Activated naive CD4-positive, alpha-beta T cell treated with anti-CD3 and anti-CD28 coated beads for 36 hours (primary cell): ENCODE results near the gene DOK1. TPM values are rescaled to one million over a fixed set of nuclear protein-coding genes. Genes with fewer than 3 reads are reported as not detected.

Experiments
- CTCF ChIA-PET: fragments of 350-600 bp; sonication (Branson Sonifier 250); formaldehyde crosslinking; loops from one replicate; lab custom pipeline; 2021; ENCODE audit warnings: antibody characterized with exemption; lab: Charles Lee
- DNase-seq: peaks from one replicate; pipeline ENCODE4 v3.0.0-alpha.2; 2020
- H3K27ac Mint-ChIP-seq: one replicate; pipeline ENCODE4 v1.8.0; 2021; ENCODE audit warnings: mild to moderate bottlenecking, mixed read lengths
- H3K27me3 Mint-ChIP-seq: one replicate; pipeline ENCODE4 v1.8.0; 2021; ENCODE audit warnings: low read depth, mixed read lengths
- H3K36me3 Mint-ChIP-seq: one replicate; pipeline ENCODE4 v1.8.0; 2021; ENCODE audit warnings: low read depth, mixed read lengths
- H3K4me1 Mint-ChIP-seq: one replicate; pipeline ENCODE4 v1.8.0; 2021; ENCODE audit warnings: low read depth, mixed read lengths
- H3K4me3 Mint-ChIP-seq: one replicate; pipeline ENCODE4 v1.8.0; 2021; ENCODE audit warnings: mild to moderate bottlenecking, moderate library complexity, mixed read lengths
- H3K9me3 Mint-ChIP-seq: one replicate; pipeline ENCODE4 v1.8.0; 2021; ENCODE audit warnings: mixed read lengths
- intact Hi-C: fragments of 100-400 bp; cut with micrococcal nuclease; formaldehyde crosslinking; loops from one replicate; pipeline ENCODE4 v1.15.1; 2023
- total RNA-seq, 2 experiments: library from RNA; stranded (reverse); gene quantifications; one replicate each; pipeline ENCODE4 v1.2.3, GENCODE V29; 2021

DOK1 gene
- total RNA-seq, 2 experiments from 2014 or later, result 12.3 to 13.2 TPM

DNA sequence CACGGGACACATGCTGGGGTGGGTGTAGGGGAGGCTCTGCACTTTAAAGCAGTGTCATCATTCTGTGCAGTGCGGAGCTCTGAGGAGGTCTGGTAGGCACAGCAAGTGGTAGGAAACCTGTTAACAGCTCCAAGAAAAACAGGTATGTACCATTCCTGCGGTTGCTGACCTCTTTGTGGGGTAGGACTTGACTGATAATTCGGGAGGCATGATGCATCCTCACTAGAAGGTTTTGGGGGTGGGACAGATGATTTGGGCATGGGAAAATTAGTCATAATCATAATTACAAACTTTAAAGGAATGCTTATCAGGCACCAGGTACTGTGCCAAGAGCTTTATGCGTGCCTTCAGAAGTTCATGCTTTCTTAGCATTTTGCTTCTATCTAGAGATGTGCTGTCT is 9.7 kb downstream of the DOK1 start:
- peaks cover 32% of the 10 kb centered on the region for H3K4me1 Mint-ChIP-seq
- CTCF ChIA-PET, result no interaction called here
- H3K9me3 Mint-ChIP-seq, result no peaks in the 10 kb centered on the region
- no peak overlapping the region for H3K27ac Mint-ChIP-seq
- H3K4me3 Mint-ChIP-seq, result no peak overlapping the region
- intact Hi-C loops, result no loop called here
- H3K36me3 Mint-ChIP-seq, result no peaks in the 10 kb centered on the region
- peaks cover 18% of the 10 kb centered on the region for H3K27me3 Mint-ChIP-seq
- DNase-seq, result no peak

GRCh38 chr2:74566076-74566753 is 11.7 kb downstream of the DOK1 start:
- Mint-ChIP-seq H3K4me3 (peak overlapping the region; percentile 31), H3K27ac (peak overlapping the region; percentile 87), H3K27me3 (peaks cover 12% of the 10 kb centered on the region), H3K36me3 (no peaks in the 10 kb centered on the region), H3K9me3 (no peaks in the 10 kb centered on the region), H3K4me1 (peaks cover 35% of the 10 kb centered on the region)
- CTCF ChIA-PET, result interaction anchor here (0.9 to 12.8 kb wide), 7 partner anchors 10 to 83 kb away, joined by 3 to 144 read pairs (median 5); partner anchors contain the start of genes CCDC142 and TTC31
- intact Hi-C loops, result loop anchor here (1.0 to 5.0 kb wide), 4 partner anchors 8 to 281 kb away; partner anchors contain the start of gene DOK1
- peak; percentile 42 for DNase-seq

DNA sequence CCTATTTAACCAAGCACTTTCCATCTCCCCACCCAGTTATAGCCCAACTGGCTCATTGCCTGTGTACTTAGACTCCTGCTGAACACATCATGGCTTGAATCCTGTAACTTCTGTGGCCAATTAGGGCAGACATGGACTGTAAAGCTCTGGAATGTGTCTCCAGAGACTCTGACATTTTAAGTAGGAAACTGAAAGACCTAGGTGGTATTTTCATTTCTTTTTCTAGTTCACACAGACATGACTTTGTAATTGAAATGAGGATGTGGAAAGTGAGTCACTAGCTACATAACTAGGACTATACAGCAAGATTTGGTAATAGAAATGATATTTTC is 12.2 kb downstream of the DOK1 start:
- CTCF ChIA-PET, result interaction anchor here (0.9 to 12.8 kb wide), 7 partner anchors 10 to 84 kb away, joined by 3 to 144 read pairs (median 5); partner anchors contain the start of genes CCDC142 and TTC31
- DNase-seq, result no peak
- Mint-ChIP-seq H3K27ac (peak overlapping the region; percentile 87), H3K27me3 (peaks cover 11% of the 10 kb centered on the region), H3K4me3 (peak overlapping the region; percentile 31), H3K4me1 (peaks cover 35% of the 10 kb centered on the region), H3K36me3 (no peaks in the 10 kb centered on the region), H3K9me3 (no peaks in the 10 kb centered on the region)
- intact Hi-C loops, result loop anchor here (1.0 to 5.0 kb wide), 4 partner anchors 8 to 281 kb away; partner anchors contain the start of gene DOK1

DNA sequence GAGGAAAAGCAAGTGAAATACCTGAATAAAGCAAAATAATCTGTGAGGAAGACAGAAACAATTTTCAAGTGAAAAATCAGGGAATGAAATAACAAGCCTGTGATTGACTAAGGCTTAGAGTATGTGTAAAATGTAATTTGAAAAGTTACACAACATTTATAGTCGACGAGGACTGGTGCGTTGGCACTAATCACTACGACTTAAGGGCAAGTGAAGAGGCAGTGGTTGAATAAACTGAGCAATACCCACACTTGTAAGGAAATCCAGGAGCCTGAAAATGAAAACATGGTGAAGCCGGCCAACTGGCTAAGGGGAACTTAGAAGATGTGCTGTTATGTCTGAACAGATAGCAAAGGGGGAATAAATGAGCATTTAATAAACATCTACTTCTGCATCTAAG is 13.4 kb downstream of the DOK1 start:
- CTCF ChIA-PET, result interaction anchor here (1.0 to 12.8 kb wide), 6 partner anchors 9 to 85 kb away, joined by 3 to 144 read pairs (median 4); partner anchors contain the start of genes CCDC142 and TTC31
- intact Hi-C loops, result loop anchor here (5.0 kb wide), 1 partner anchor 279 kb away; no protein-coding TSS in a partner anchor
- no peak overlapping the region for H3K27ac Mint-ChIP-seq

DNA sequence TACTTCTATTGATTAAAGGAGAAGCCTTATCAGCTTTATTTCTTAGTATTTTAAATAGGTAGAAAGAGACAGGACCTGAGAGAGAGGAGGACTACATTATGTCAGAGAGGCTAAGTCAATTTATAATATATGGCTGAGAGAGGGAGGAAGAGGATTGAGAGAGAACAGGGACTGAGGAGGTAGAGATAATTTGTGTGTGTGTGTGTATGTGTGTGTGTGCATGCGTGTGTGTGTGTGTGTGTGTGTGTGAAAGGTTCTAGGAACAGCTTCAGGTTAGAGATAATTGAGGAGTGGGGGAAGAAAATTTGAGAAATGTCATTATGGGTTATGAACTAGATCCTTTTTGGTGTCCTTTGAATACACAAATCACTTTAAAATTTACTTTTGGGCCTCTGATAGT is 15.2 kb downstream of the DOK1 start:
- Mint-ChIP-seq H3K27me3 (no peaks in the 10 kb centered on the region), H3K9me3 (no peaks in the 10 kb centered on the region), H3K36me3 (no peaks in the 10 kb centered on the region), H3K27ac (no peak overlapping the region), H3K4me3 (no peak overlapping the region), H3K4me1 (peaks cover 50% of the 10 kb centered on the region)
- intact Hi-C loops, result loop anchor here (5.0 kb wide), 1 partner anchor 278 kb away; no protein-coding TSS in a partner anchor
- no peak for DNase-seq
- CTCF ChIA-PET, result interaction anchor here (0.6 to 12.8 kb wide), 2 partner anchors 16 to 145 kb away, joined by 3 to 144 read pairs; no protein-coding TSS in a partner anchor

More for the DNA sequence above, 13.4 kb downstream of the DOK1 start:
- H3K36me3 Mint-ChIP-seq, result no peaks in the 10 kb centered on the region
- peaks cover 5% of the 10 kb centered on the region for H3K27me3 Mint-ChIP-seq
- H3K4me3 Mint-ChIP-seq, result no peak overlapping the region
- DNase-seq, result no peak
- peaks cover 38% of the 10 kb centered on the region for H3K4me1 Mint-ChIP-seq
- H3K9me3 Mint-ChIP-seq, result no peaks in the 10 kb centered on the region

GRCh38 chr2:74571058-74571457 is 16.5 kb downstream of the DOK1 start:
- CTCF ChIA-PET, result interaction anchor here (0.7 to 12.8 kb wide), 2 partner anchors 15 to 30 kb away, joined by 3 to 144 read pairs; no protein-coding TSS in a partner anchor
- DNase-seq, result peak; percentile 53
- Mint-ChIP-seq H3K4me1 (peaks cover 45% of the 10 kb centered on the region), H3K27me3 (no peaks in the 10 kb centered on the region), H3K36me3 (no peaks in the 10 kb centered on the region), H3K27ac (no peak overlapping the region), H3K9me3 (no peaks in the 10 kb centered on the region), H3K4me3 (no peak overlapping the region)
- intact Hi-C loops, result loop anchor here (1.0 kb wide), 2 partner anchors 13 to 88 kb away; partner anchors contain the start of gene TTC31

GRCh38 chr2:74572178-74572925 is 17.8 kb downstream of the DOK1 start:
- CTCF ChIA-PET, result interaction anchor here (0.7 to 12.8 kb wide), 3 partner anchors 14 to 56 kb away, joined by 3 to 144 read pairs (median 3); no protein-coding TSS in a partner anchor
- intact Hi-C loops, result no loop called here
- Mint-ChIP-seq H3K9me3 (no peaks in the 10 kb centered on the region), H3K27ac (no peak overlapping the region), H3K27me3 (no peaks in the 10 kb centered on the region), H3K36me3 (no peaks in the 10 kb centered on the region), H3K4me3 (no peak overlapping the region), H3K4me1 (peaks cover 38% of the 10 kb centered on the region)
- DNase-seq, result no peak

- Mint-ChIP-seq H3K36me3 (no peaks in the 10 kb centered on the region), H3K4me3 (peak overlapping the region; percentile 38), H3K27ac (peak overlapping the region; percentile 68), H3K27me3 (no peaks in the 10 kb centered on the region), H3K4me1 (peaks cover 34% of the 10 kb centered on the region), H3K9me3 (no peaks in the 10 kb centered on the region)
- DNase-seq, result peak; percentile 52
- intact Hi-C loops, result loop anchor here (1.0 kb wide), 1 partner anchor 8 kb away; no protein-coding TSS in a partner anchor
- CTCF ChIA-PET, result interaction anchor here (0.7 to 12.8 kb wide), 3 partner anchors 12 to 18 kb away, joined by 3 to 144 read pairs (median 3); no protein-coding TSS in a partner anchor
Measured at GRCh38 chr2:74573747-74574562, 19.4 kb downstream of the DOK1 start.

- no peak overlapping the region for H3K27ac Mint-ChIP-seq
- intact Hi-C loops, result no loop called here
- H3K27me3 Mint-ChIP-seq, result no peaks in the 10 kb centered on the region
- H3K4me1 Mint-ChIP-seq, result peaks cover 28% of the 10 kb centered on the region
- DNase-seq, result no peak
- no peaks in the 10 kb centered on the region for H3K9me3 Mint-ChIP-seq
- H3K4me3 Mint-ChIP-seq, result no peak overlapping the region
- H3K36me3 Mint-ChIP-seq, result no peaks in the 10 kb centered on the region
- CTCF ChIA-PET, result interaction anchor here (1.0 to 12.8 kb wide), 4 partner anchors 11 to 93 kb away, joined by 4 to 144 read pairs (median 6); partner anchors contain the start of genes CCDC142 and TTC31
Measured at GRCh38 chr2:74575320-74575719, 20.8 kb downstream of the DOK1 start.

GRCh38 chr2:74576211-74576862 is 21.8 kb downstream of the DOK1 start:
- intact Hi-C loops, result no loop called here
- H3K4me3 Mint-ChIP-seq, result no peak overlapping the region
- H3K27ac Mint-ChIP-seq, result no peak overlapping the region
- CTCF ChIA-PET, result interaction anchor here (1.4 to 12.8 kb wide), 3 partner anchors 9 to 44 kb away, joined by 4 to 144 read pairs (median 5); no protein-coding TSS in a partner anchor
- peaks cover 28% of the 10 kb centered on the region for H3K4me1 Mint-ChIP-seq
- no peaks in the 10 kb centered on the region for H3K9me3 Mint-ChIP-seq
- DNase-seq, result no peak
- no peaks in the 10 kb centered on the region for H3K27me3 Mint-ChIP-seq
- H3K36me3 Mint-ChIP-seq, result no peaks in the 10 kb centered on the region

DNA sequence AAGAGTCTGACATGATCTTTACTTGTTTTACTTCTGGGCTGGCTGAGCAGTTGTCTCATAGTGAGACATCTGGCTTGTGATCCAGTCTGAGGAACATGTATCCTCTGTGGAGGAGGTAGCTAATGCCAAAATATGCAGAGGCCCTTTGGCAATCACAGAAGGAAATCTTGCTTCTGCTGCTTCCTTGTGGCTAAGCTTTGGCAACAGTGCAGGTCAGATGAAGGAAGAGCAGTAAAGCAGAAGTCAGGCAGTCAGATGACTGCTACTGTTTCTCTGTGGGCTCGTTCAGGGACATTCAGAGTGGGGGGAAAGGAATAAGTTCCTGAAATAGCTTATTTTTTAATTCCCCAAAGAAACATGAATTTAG is 22.3 kb downstream of the DOK1 start:
- H3K9me3 Mint-ChIP-seq, result no peaks in the 10 kb centered on the region
- no peak overlapping the region for H3K27ac Mint-ChIP-seq
- no peak for DNase-seq
- H3K36me3 Mint-ChIP-seq, result no peaks in the 10 kb centered on the region
- intact Hi-C loops, result no loop called here
- CTCF ChIA-PET, result interaction anchor here (0.8 to 12.8 kb wide), 4 partner anchors 9 to 138 kb away, joined by 3 to 144 read pairs (median 4); no protein-coding TSS in a partner anchor
- H3K4me1 Mint-ChIP-seq, result peaks cover 28% of the 10 kb centered on the region
- no peaks in the 10 kb centered on the region for H3K27me3 Mint-ChIP-seq
- H3K4me3 Mint-ChIP-seq, result no peak overlapping the region
